Measurements from ENCODE around the gene BAG3. TPM values are rescaled to one million over a fixed set of nuclear protein-coding genes. Genes with fewer than 3 reads are reported as not detected.

BAG3 gene
- total and polyA plus RNA-seq, 2 experiments from 2014 or later, result 20.0 to 88.2 TPM

DNA sequence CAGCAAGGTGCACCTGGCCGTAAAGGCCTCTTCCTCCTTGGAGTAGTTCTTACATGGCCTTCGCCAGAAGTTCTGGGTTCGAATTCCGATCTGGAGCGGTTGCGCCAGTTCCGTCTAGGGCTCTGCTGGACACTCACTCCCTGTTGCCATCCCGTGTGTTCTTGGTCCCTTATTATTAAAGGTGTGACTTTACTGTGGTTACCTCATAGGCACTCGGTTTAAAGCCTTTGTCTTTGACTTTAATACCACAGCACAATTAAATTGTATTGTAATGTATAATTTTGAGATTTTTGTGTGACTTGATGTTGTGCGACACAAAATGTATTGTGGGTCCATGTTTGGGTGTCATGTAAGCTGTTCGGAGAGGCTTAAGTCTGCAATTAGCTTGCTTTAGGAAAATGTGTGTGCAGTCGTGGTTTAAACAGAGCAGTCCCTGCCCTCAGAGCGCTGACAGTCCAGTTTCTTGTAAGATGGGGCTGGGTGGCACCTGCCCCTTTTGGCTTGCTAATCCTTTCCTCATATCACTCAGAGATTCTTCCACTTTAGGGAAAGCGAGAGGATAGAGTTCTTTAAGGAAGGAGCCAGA is 75.6 kb downstream of the BAG3 start:
- Histone ChIP-seq H3K4me2 (ENCODE audit: unreplicated experiment) (peak overlapping the region; percentile 85), H3F3A (ENCODE audit: insufficient read depth) (no peaks in the 10 kb centered on the region), H2AFZ (peak overlapping the region; percentile 82), H3K9me3 (ENCODE audit: low read depth) (no peaks in the 10 kb centered on the region), H3K4me3 (peak overlapping the region; percentile 82), H3K9me2 (ENCODE audit: insufficient read depth) (no peaks in the 10 kb centered on the region), H3K4me1 (ENCODE audit: insufficient read depth) (peaks cover 15% of the 10 kb centered on the region; the same call in 1 of the 2 replicates), H4K20me1 (ENCODE audit: insufficient read depth) (no peaks in the 10 kb centered on the region), H3K27ac (no peak overlapping the region), H3K36me3 (ENCODE audit: low read depth) (no peaks in the 10 kb centered on the region), H3K79me2 (ENCODE audit: insufficient read depth) (0 out of 2 replicates have a peak, but pooled peaks cover 6% of the 10 kb centered on the region), H3K27me3 (replicated peaks; ENCODE audit: insufficient read depth) (no peaks in the 10 kb centered on the region), H3K9ac (peak overlapping the region; percentile 71)
- WGBS, 2 experiments (ENCODE audit: low coverage in 1 of 2, low lambda C conversion rate in 2 of 2, missing lambda C conversion rate in 2 of 2), result 59 to 62% methylated on average over 14 of the region's 14 CpGs
- in situ Hi-C loops (cut with MboI), result no loop called here
- TF ChIP-seq EZH2 (IDR thresholded peaks at IDR 0.05; ENCODE audit: insufficient read depth, poor library complexity, severe bottlenecking) (no peak), EZH2phosphoT487 (IDR thresholded peaks at IDR 0.05; ENCODE audit: insufficient read depth, low read depth) (no peak)
- DNase-seq, result no peak

Other genes starting within 250 kb of the BAG3 start
- gene RGS10, start 108.7 kb upstream of the BAG3 start, total RNA-seq (2014; rRNA removed; shearing (Covaris generic)), result 26.9 and 27.8 TPM in 2 replicates
- 38.7 and 40.3 TPM in 2 replicates for gene RGS10, start 108.7 kb upstream of the BAG3 start, polyA plus RNA-seq (2016; fragmentation: Nextera tagmentation; extraction: Ambion mirVana)
- gene TIAL1, start 54.4 kb upstream of the BAG3 start, total RNA-seq (2014; rRNA removed; shearing (Covaris generic)), result 34.7 and 43.6 TPM in 2 replicates
- 21.2 and 24.1 TPM in 2 replicates for gene TIAL1, start 54.4 kb upstream of the BAG3 start, polyA plus RNA-seq (2016; fragmentation: Nextera tagmentation; extraction: Ambion mirVana)
- 9.9 and 10.9 TPM in 2 replicates for gene INPP5F, start 74.7 kb downstream of the BAG3 start, total RNA-seq (2014; rRNA removed; shearing (Covaris generic))
- 6.6 and 8.5 TPM in 2 replicates for gene INPP5F, start 74.7 kb downstream of the BAG3 start, polyA plus RNA-seq (2016; fragmentation: Nextera tagmentation; extraction: Ambion mirVana)
- gene MCMBP, start 221.5 kb downstream of the BAG3 start, total RNA-seq (2014; rRNA removed; shearing (Covaris generic)), result 52.2 and 53.7 TPM in 2 replicates
- gene MCMBP, start 221.5 kb downstream of the BAG3 start, polyA plus RNA-seq (2016; fragmentation: Nextera tagmentation; extraction: Ambion mirVana), result 45.6 and 47.9 TPM in 2 replicates
- gene SEC23IP, start 241.3 kb downstream of the BAG3 start, total RNA-seq (2014; rRNA removed; shearing (Covaris generic)), result 19.3 and 23.6 TPM in 2 replicates
- 44.2 and 55.0 TPM in 2 replicates for gene SEC23IP, start 241.3 kb downstream of the BAG3 start, polyA plus RNA-seq (2016; fragmentation: Nextera tagmentation; extraction: Ambion mirVana)